Measurements from ENCODE around the gene PRF1. TPM values are rescaled to one million over a fixed set of nuclear protein-coding genes. Genes with fewer than 3 reads are reported as not detected.
A peak's percentile ranks its signal among the peaks of the same experiment; 100 is the strongest.
"Not testable (repeated sequence)": the region's sequence is repeated elsewhere in the genome, so short reads cannot be mapped to it uniquely, and the experiment has no call there.

PRF1 gene
- 0.26 and 1.5 TPM in 2 replicates for total RNA-seq (2014; rRNA removed; shearing (Covaris generic); ENCODE audit: low replicate concordance)

DNA sequence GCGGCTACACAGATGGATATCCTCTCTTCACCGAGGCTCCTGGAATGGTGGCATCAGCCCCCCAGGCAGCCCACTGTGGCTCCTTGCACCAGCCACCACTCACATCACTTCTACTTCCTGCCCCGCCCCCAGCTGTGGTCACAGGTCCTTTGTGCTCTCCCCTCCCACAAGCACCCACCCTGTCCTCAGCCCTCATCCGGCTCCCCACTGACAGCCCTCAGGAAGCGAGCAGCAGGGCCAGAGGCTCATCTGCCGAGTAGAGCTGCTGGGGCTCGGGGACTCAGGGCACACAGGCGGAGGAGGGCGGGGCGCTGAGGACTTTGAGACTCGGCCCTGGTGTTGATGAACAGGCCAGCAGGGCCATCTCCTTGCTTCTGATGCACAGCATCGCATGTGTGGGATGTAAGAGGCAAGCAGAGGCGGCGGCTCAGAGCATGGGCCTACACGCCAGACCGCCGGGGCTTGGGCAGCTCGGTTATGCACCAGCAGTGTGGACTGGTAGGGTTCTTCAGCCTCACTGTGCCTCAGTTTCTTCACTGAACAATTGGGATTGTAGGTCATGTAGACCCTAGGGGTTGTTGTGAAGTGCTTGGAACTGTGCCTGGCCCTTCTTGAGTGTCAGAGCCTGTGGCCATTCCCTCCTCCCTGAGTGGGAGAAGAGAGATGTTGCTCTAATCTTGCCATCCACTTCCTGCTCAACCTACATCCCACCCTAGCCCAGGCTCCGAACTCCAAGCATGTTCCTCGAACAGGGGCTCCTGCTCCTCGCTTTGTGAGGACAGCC, at the start of gene PRF1:
PRF1 (minus strand) TSS at position 77 of the 784 bp plus-strand sequence. CDS start 1,839 bp downstream, outside the sequence.
- Histone ChIP-seq H3K79me2 (ENCODE audit: low read length) (no peaks in the 10 kb centered on the region), H4K20me1 (ENCODE audit: insufficient read depth, low read depth, low read length) (no peaks in the 10 kb centered on the region), H3K27ac (ENCODE audit: low read length) (no peak within 1 kb of the TSS), H3K9me2 (replicated peaks; ENCODE audit: insufficient read depth, low read length) (no peaks in the 10 kb centered on the region), H3K36me3 (ENCODE audit: insufficient read depth, low read length) (no peaks in the 10 kb centered on the region), H3K27me3 (ENCODE audit: low read length) (no peaks in the 10 kb centered on the region), H3K4me3 (ENCODE audit: low read length) (no peak within 1 kb of the TSS), H3K4me2 (ENCODE audit: low read depth, low read length, poor library complexity, severe bottlenecking) (no peak within 1 kb of the TSS), H3K4me1 (ENCODE audit: low read length) (no peaks in the 10 kb centered on the region), H3K9me3 (ENCODE audit: low read length) (no peaks in the 10 kb centered on the region), H3K9ac (ENCODE audit: low read length) (no peak within 1 kb of the TSS), H2AFZ (ENCODE audit: low read length) (no peak within 1 kb of the TSS)
- DNase-seq: no peak

DNA sequence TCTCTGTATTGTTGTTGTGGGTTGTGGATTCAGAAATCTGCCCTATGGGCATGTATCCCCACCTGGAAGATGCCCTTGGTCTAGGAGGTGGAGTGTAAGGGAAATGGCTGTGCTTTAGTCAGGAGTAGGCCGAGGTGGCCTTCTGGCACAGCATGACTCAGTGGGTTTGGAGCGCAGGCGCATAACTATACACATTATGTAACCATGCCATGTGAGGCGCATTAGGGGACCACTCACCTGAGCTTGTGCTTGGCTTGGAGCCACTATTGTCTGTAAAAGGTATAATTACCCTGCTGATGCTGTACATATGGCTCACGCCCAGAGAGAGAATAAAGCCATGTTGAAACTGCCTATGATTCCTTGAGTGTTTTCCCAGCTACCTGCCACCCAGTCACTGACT, 49.1 kb upstream of the PRF1 start:
- Histone ChIP-seq H3K4me3 (ENCODE audit: low read length) (no peak overlapping the region), H3K9ac (ENCODE audit: low read length) (no peak overlapping the region), H3K9me3 (ENCODE audit: low read length) (peaks cover 3% of the 10 kb centered on the region; the same call in 1 of the 2 replicates), H3K36me3 (ENCODE audit: insufficient read depth, low read length) (no peaks in the 10 kb centered on the region), H3K9me2 (replicated peaks; ENCODE audit: insufficient read depth, low read length) (no peaks in the 10 kb centered on the region), H3K4me1 (ENCODE audit: low read length) (peaks cover 16% of the 10 kb centered on the region), H3K27me3 (ENCODE audit: low read length) (no peaks in the 10 kb centered on the region; the same call in 1 of the 2 replicates), H3K27ac (ENCODE audit: low read length) (no peak overlapping the region), H4K20me1 (ENCODE audit: insufficient read depth, low read depth, low read length) (no peaks in the 10 kb centered on the region), H2AFZ (ENCODE audit: low read length) (no peak overlapping the region), H3K79me2 (ENCODE audit: low read length) (no peaks in the 10 kb centered on the region), H3K4me2 (ENCODE audit: low read depth, low read length, poor library complexity, severe bottlenecking) (no peak overlapping the region)
- DNase-seq: peak; percentile 49

DNA sequence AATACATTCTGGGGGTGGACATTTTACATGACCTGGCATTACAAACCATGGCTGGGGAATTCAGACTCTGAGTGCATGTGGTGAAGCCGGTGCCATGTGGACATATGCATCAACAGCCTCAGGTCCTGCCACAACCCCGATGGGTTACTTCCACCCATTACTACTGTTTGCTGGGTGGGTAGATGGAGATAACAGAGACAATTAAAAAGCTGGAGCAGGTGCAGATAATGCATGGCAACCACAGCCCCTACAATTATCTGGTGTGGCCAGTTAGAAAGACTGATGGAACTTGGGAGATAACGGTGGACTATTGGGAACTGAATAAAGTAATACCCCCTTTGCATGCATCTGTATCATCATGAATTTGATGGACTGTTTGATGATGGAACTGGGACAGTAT, 48.2 kb upstream of the PRF1 start:
- Histone ChIP-seq H3K79me2 (ENCODE audit: low read length) (no peaks in the 10 kb centered on the region), H3K36me3 (ENCODE audit: insufficient read depth, low read length) (no peaks in the 10 kb centered on the region), H4K20me1 (ENCODE audit: insufficient read depth, low read depth, low read length) (no peaks in the 10 kb centered on the region), H3K9me2 (replicated peaks; ENCODE audit: insufficient read depth, low read length) (no peaks in the 10 kb centered on the region), H3K4me2 (ENCODE audit: low read depth, low read length, poor library complexity, severe bottlenecking) (no peak overlapping the region), H3K9ac (ENCODE audit: low read length) (no peak overlapping the region), H3K4me3 (ENCODE audit: low read length) (no peak overlapping the region), H3K27me3 (ENCODE audit: low read length) (no peaks in the 10 kb centered on the region; the same call in 1 of the 2 replicates), H3K4me1 (ENCODE audit: low read length) (peaks cover 11% of the 10 kb centered on the region), H3K9me3 (ENCODE audit: low read length) (peaks cover 3% of the 10 kb centered on the region; the same call in 1 of the 2 replicates), H3K27ac (ENCODE audit: low read length) (no peak overlapping the region), H2AFZ (ENCODE audit: low read length) (no peak overlapping the region)
- DNase-seq: no peak

DNA sequence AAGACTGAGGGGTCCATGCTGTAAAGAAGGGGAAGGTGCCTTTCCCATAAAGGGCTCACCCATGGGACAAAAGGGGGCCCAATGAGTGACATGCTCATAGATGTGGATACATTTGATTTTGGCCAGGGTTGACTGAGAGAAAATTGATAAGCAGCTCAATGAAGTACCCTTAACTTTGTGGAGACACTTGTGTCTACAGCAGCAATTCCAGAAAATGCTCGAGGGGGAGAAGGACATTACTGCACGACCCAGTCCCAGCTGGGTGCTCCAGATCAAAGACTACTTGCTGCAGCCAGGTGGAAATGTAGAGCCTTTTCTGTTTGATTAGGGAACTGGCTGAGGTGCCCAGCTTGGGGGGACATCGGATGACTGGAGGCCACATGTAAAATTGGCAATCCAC, 47.6 kb upstream of the PRF1 start:
- Histone ChIP-seq H3K27ac (ENCODE audit: low read length) (no peak overlapping the region), H3K4me2 (ENCODE audit: low read depth, low read length, poor library complexity, severe bottlenecking) (no peak overlapping the region), H2AFZ (ENCODE audit: low read length) (no peak overlapping the region), H3K9ac (ENCODE audit: low read length) (no peak overlapping the region), H3K79me2 (ENCODE audit: low read length) (no peaks in the 10 kb centered on the region), H3K36me3 (ENCODE audit: insufficient read depth, low read length) (no peaks in the 10 kb centered on the region), H4K20me1 (ENCODE audit: insufficient read depth, low read depth, low read length) (no peaks in the 10 kb centered on the region), H3K9me3 (ENCODE audit: low read length) (peaks cover 3% of the 10 kb centered on the region; the same call in 1 of the 2 replicates), H3K4me1 (ENCODE audit: low read length) (peaks cover 11% of the 10 kb centered on the region), H3K9me2 (replicated peaks; ENCODE audit: insufficient read depth, low read length) (no peaks in the 10 kb centered on the region), H3K27me3 (ENCODE audit: low read length) (no peaks in the 10 kb centered on the region; the same call in 1 of the 2 replicates), H3K4me3 (ENCODE audit: low read length) (no peak overlapping the region)
- peak; percentile 10 for DNase-seq

DNA sequence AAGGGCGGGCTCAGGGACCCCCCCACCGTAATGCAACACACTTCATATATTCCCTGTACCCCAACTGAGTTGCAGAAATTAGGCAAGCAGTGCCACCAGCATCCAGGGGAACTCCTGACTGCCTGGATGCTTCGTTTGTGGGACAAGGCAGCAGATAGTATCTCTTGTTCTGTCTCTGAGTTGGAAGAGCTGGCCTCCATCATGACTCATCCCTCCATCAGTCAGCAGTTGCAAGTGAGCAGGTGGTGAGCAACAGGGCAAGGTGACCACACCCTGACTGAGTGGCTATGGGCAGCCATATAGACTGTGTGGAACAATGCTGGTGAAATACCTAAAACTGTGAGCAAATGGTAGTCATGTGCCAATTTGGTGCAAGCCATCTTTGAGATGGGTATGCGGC, 47.0 kb upstream of the PRF1 start:
- no peak overlapping the region for H3K27ac ChIP-seq (ENCODE audit: low read length)
- H3K27me3 ChIP-seq (ENCODE audit: low read length): no peaks in the 10 kb centered on the region; the same call in 1 of the 2 replicates
- H2AFZ ChIP-seq (ENCODE audit: low read length): no peak overlapping the region
- H3K9me2 ChIP-seq (replicated peaks; ENCODE audit: insufficient read depth, low read length): no peaks in the 10 kb centered on the region
- DNase-seq: peak; percentile 2
- H4K20me1 ChIP-seq (ENCODE audit: insufficient read depth, low read depth, low read length): no peaks in the 10 kb centered on the region
- no peaks in the 10 kb centered on the region for H3K79me2 ChIP-seq (ENCODE audit: low read length)
- no peak overlapping the region for H3K9ac ChIP-seq (ENCODE audit: low read length)
- H3K9me3 ChIP-seq (ENCODE audit: low read length): peaks cover 3% of the 10 kb centered on the region; the same call in 1 of the 2 replicates
- H3K4me3 ChIP-seq (ENCODE audit: low read length): no peak overlapping the region
- H3K4me1 ChIP-seq (ENCODE audit: low read length): peaks cover 11% of the 10 kb centered on the region
- no peaks in the 10 kb centered on the region for H3K36me3 ChIP-seq (ENCODE audit: insufficient read depth, low read length)
- H3K4me2 ChIP-seq (ENCODE audit: low read depth, low read length, poor library complexity, severe bottlenecking): no peak overlapping the region

DNA sequence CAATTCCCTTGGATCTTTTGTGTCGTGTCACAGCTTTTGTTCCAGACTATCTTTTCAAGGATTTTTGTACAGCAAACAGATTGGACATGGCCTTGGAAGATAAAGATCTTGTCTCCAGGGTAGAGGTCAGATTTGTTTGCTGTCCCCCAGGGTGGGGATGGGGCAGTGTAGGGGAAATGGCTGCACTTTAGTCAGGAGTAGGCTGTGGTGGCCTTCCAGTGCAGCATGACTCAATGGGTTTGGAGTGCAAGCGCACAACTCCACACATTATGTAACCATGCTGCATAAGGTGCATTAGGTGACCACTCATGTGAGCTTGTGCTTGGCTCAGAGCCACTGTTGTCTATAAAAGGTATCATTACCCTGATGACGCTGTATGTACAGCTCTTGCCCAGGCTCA, 45.9 kb upstream of the PRF1 start:
- Histone ChIP-seq H3K4me2 (ENCODE audit: low read depth, low read length, poor library complexity, severe bottlenecking) (no peak overlapping the region), H3K9me3 (ENCODE audit: low read length) (peaks cover 3% of the 10 kb centered on the region; the same call in 1 of the 2 replicates), H3K4me1 (ENCODE audit: low read length) (peaks cover 9% of the 10 kb centered on the region), H3K4me3 (ENCODE audit: low read length) (no peak overlapping the region), H3K79me2 (ENCODE audit: low read length) (no peaks in the 10 kb centered on the region), H3K27ac (ENCODE audit: low read length) (no peak overlapping the region), H2AFZ (ENCODE audit: low read length) (no peak overlapping the region), H3K27me3 (ENCODE audit: low read length) (no peaks in the 10 kb centered on the region; the same call in 1 of the 2 replicates), H3K36me3 (ENCODE audit: insufficient read depth, low read length) (no peaks in the 10 kb centered on the region), H3K9ac (ENCODE audit: low read length) (no peak overlapping the region), H4K20me1 (ENCODE audit: insufficient read depth, low read depth, low read length) (no peaks in the 10 kb centered on the region), H3K9me2 (replicated peaks; ENCODE audit: insufficient read depth, low read length) (no peaks in the 10 kb centered on the region)
- DNase-seq: peak; percentile 41

DNA sequence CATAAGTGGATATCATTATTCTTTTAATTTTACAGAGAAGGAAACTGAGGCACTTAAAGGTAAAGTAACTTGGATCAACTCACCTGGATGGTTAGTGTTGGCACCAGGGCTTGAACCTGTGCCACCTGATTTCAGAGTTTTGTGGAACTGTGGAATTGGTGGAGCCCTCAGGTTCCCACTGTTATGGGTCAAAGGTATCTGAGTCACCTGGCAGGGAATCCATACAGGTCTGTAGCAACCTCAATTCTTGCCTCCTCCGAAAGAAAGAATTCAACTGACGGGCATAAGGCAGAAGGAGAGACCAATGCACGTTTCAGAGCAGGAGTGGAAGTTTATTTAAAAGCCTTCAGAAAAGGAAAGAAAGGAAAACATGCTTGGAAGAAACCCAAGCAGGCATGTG, 44.5 kb upstream of the PRF1 start:
- H3K9me2 ChIP-seq (replicated peaks; ENCODE audit: insufficient read depth, low read length): no peaks in the 10 kb centered on the region
- H3K27me3 ChIP-seq (ENCODE audit: low read length): no peaks in the 10 kb centered on the region; the same call in 1 of the 2 replicates
- H3K9ac ChIP-seq (ENCODE audit: low read length): no peak overlapping the region
- H3K4me2 ChIP-seq (ENCODE audit: low read depth, low read length, poor library complexity, severe bottlenecking): no peak overlapping the region
- H3K27ac ChIP-seq (ENCODE audit: low read length): no peak overlapping the region
- no peak overlapping the region for H3K4me3 ChIP-seq (ENCODE audit: low read length)
- H2AFZ ChIP-seq (ENCODE audit: low read length): no peak overlapping the region
- no peaks in the 10 kb centered on the region for H3K36me3 ChIP-seq (ENCODE audit: insufficient read depth, low read length)
- no peaks in the 10 kb centered on the region for H4K20me1 ChIP-seq (ENCODE audit: insufficient read depth, low read depth, low read length)
- DNase-seq: peak; percentile 25
- no peaks in the 10 kb centered on the region for H3K79me2 ChIP-seq (ENCODE audit: low read length)
- peaks cover 3% of the 10 kb centered on the region; the same call in 1 of the 2 replicates for H3K9me3 ChIP-seq (ENCODE audit: low read length)
- H3K4me1 ChIP-seq (ENCODE audit: low read length): no peaks in the 10 kb centered on the region

- H3K27ac ChIP-seq (ENCODE audit: low read length); H4K20me1 ChIP-seq (ENCODE audit: insufficient read depth, low read depth, low read length); H3K9me3 ChIP-seq (ENCODE audit: low read length); H3K4me2 ChIP-seq (ENCODE audit: low read depth, low read length, poor library complexity, severe bottlenecking); H3K4me1 ChIP-seq (ENCODE audit: low read length); H3K27me3 ChIP-seq (ENCODE audit: low read length); H3K9me2 ChIP-seq (replicated peaks; ENCODE audit: insufficient read depth, low read length); H3K79me2 ChIP-seq (ENCODE audit: low read length); H2AFZ ChIP-seq (ENCODE audit: low read length); H3K9ac ChIP-seq (ENCODE audit: low read length); H3K4me3 ChIP-seq (ENCODE audit: low read length); H3K36me3 ChIP-seq (ENCODE audit: insufficient read depth, low read length): not testable (repeated sequence)
- peak; percentile 7 for DNase-seq
These were observed 42.4 kb upstream of the PRF1 start for GRCh38 chr10:70644959-70645358.

All from Karpas-422 (cell line).